ENCODE data around the gene SPG7. TPM values are rescaled to one million over a fixed set of nuclear protein-coding genes. Genes with fewer than 3 reads are reported as not detected.
"Not testable (repeated sequence)": the region's sequence is repeated elsewhere in the genome, so short reads cannot be mapped to it uniquely, and the experiment has no call there.

SPG7 gene
- total RNA-seq, 4 donors from 2014 or later: 66.6 to 208 (median 144) TPM

DNA sequence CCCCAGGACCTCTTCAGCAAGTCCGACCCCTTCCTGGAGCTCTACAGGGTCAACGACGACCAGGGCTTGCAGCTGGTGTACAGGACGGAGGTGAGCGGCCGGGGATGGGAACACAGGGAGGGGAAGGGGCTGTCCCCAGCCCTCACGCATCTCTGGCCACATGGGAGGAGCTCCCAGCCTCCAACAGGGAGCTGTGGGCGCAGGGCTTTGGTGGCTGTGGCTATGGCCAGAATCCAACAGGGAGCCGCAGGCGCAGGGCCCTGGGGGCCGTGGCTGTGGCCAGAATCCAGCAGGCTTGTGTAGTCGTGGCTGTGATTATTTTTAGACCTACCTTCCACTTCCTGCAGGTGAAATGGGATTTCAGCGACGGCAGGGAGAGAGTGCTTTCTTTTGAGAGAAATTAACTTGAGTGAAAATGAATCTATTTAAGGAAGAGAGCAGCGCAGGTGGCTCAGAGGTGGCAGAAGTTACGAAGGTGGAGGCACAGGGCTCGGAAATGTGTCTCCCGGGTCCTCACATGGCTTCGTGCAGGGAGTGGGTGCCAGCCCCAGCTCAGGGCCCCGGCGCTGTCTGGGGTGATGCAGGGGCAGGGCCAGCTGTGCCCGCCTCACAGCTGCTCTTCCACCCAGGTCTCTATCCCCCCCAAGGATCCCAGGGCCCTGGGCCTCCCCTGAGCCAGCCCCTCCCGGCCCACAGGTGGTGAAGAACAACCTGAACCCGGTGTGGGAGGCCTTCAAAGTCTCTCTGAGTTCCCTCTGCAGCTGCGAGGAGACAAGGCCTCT is 76.8 kb downstream of the SPG7 start:
- intact Hi-C loops (cut with DNase I; ENCODE audit: low total_unique reads): no loop called here
- Histone ChIP-seq H3K27me3 (no peaks in the 10 kb centered on the region), H3K4me3 (no peak overlapping the region), H3K27ac (no peak overlapping the region), H3K4me1 (no peaks in the 10 kb centered on the region), H3K36me3 (no peaks in the 10 kb centered on the region), H3K9me3 (no peaks in the 10 kb centered on the region)
- no peak for TF ChIP-seq POLR2A (IDR thresholded peaks at IDR 0.05)
- TF ChIP-seq, protein P1, sequence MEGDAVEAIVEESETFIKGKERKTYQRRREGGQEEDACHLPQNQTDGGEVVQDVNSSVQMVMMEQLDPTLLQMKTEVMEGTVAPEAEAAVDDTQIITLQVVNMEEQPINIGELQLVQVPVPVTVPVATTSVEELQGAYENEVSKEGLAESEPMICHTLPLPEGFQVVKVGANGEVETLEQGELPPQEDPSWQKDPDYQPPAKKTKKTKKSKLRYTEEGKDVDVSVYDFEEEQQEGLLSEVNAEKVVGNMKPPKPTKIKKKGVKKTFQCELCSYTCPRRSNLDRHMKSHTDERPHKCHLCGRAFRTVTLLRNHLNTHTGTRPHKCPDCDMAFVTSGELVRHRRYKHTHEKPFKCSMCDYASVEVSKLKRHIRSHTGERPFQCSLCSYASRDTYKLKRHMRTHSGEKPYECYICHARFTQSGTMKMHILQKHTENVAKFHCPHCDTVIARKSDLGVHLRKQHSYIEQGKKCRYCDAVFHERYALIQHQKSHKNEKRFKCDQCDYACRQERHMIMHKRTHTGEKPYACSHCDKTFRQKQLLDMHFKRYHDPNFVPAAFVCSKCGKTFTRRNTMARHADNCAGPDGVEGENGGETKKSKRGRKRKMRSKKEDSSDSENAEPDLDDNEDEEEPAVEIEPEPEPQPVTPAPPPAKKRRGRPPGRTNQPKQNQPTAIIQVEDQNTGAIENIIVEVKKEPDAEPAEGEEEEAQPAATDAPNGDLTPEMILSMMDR (IDR thresholded peaks at IDR 0.05): no peak
- no peak for DNase-seq

DNA sequence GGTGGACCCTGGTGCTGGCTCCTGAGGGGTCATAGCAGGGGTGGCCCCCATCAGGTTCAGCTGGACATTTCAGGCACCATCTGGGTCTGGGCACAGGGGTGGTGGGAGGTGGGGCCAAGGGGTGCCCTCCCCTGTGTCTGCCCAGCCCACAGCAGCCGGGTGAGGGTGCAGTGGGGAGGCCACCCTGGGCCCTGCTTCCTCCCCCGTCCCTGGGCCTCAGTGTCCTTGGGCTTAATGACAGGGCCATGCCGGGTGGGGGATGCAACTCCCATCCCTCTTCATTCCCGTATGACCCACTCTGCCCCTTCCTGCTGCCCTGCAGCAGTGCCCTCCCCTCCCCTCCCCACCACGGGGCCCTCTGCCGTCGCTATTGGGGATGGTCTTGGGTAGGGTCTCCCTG is 78.0 kb downstream of the SPG7 start:
- no peak overlapping the region for H3K27ac ChIP-seq
- no peak for DNase-seq
- H3K4me3 ChIP-seq: no peak overlapping the region
- H3K4me1 ChIP-seq: no peaks in the 10 kb centered on the region
- no peaks in the 10 kb centered on the region for H3K27me3 ChIP-seq
- no peak for TF ChIP-seq POLR2A (IDR thresholded peaks at IDR 0.05)
- TF ChIP-seq, protein P1 (IDR thresholded peaks at IDR 0.05): no peak
- intact Hi-C loops (cut with DNase I; ENCODE audit: low total_unique reads): no loop called here
- H3K9me3 ChIP-seq: no peaks in the 10 kb centered on the region
- no peaks in the 10 kb centered on the region for H3K36me3 ChIP-seq

DNA sequence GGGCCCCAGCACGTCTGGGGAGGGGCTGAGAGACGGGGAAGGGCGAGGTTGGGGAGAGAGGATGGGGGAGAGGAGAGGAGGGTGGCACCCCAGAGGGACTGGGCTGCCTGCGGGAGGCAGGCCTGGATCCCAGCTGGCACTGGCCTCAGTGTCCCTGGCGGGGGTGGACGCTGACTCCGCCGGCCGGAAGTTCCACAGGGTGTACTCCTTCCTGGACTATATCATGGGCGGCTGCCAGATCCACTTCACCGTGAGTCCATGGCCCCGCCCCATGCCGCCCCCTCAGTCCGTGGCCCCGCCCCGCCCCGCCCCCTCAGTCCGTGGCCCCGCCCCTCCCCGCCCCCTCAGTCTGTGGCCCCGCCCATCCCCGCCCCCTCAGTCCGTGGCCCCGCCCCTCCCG is 78.7 kb downstream of the SPG7 start:
- TF ChIP-seq, protein P1 (IDR thresholded peaks at IDR 0.05): no peak
- no peak for TF ChIP-seq POLR2A (IDR thresholded peaks at IDR 0.05)
- intact Hi-C loops (cut with DNase I; ENCODE audit: low total_unique reads): no loop called here

DNA sequence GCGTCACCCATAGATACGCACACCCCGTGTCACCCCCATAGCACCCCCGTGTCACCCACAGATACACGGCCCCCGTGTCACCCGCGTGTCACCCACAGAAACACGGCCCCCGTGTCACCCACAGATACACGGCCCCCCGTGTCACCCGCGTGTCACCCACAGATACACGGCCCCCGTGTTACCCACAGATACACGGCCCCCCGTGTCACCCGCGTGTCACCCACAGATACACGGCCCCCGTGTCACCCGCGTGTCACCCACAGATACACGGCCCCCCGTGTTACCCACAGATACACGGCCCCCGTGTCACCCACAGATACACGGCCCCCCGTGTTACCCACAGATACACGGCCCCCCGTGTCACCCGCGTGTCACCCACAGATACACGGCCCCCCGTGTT is 79.5 kb downstream of the SPG7 start:
- H3K4me1 ChIP-seq; intact Hi-C loops (cut with DNase I; ENCODE audit: low total_unique reads); H3K27me3 ChIP-seq: not testable (repeated sequence)

More for the DNA sequence above, 78.7 kb downstream of the SPG7 start:
- no peak overlapping the region for H3K27ac ChIP-seq
- no peaks in the 10 kb centered on the region for H3K4me1 ChIP-seq
- no peaks in the 10 kb centered on the region for H3K27me3 ChIP-seq
- H3K4me3 ChIP-seq: no peak overlapping the region
- H3K9me3 ChIP-seq: no peaks in the 10 kb centered on the region
- no peaks in the 10 kb centered on the region for H3K36me3 ChIP-seq
- DNase-seq: no peak

DNA sequence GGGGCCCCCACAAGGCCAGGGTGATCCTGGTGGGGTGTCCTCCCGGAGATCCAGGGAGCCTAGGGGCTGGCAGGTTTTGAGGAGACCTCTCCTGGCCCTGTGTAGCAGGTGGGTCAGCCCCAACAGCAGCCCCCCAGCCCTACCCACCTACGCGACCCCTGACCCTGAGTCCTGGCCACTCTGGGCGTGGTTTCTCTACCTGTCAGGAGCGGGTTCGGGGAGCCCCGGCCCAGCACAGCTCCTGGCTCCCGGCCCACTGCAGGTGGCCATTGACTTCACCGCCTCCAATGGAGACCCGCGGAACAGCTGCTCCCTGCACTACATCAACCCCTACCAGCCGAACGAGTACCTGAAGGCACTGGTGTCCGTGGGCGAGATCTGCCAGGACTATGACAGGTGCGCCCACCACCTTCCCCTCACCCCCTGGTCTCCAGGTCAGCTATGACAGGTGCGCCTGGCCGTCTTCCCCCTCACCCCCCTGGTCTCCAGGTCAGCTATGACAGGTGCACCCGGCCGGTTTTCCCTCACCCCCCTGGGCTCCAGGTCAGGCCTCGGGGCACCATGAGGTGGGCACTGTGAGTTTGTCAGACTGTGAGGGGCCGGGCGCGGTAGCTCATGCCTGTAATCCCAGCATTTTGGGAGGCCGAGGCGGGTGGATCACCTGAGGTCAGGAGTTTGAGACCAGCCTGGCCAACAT is 80.4 kb downstream of the SPG7 start:
- DNase-seq: no peak
- no peak for TF ChIP-seq POLR2A (IDR thresholded peaks at IDR 0.05)
- TF ChIP-seq, protein P1 (IDR thresholded peaks at IDR 0.05): no peak
- no peak overlapping the region for H3K4me3 ChIP-seq
- H3K27ac ChIP-seq: no peak overlapping the region
- no peaks in the 10 kb centered on the region for H3K27me3 ChIP-seq
- no peaks in the 10 kb centered on the region for H3K4me1 ChIP-seq
- H3K9me3 ChIP-seq: no peaks in the 10 kb centered on the region
- intact Hi-C loops (cut with DNase I; ENCODE audit: low total_unique reads): no loop called here
- H3K36me3 ChIP-seq: no peaks in the 10 kb centered on the region

More for the DNA sequence above, 79.5 kb downstream of the SPG7 start:
- not testable (repeated sequence) for H3K36me3 ChIP-seq, H3K9me3 ChIP-seq, DNase-seq, H3K27ac ChIP-seq, H3K4me3 ChIP-seq
